Mesendoderm (in vitro differentiated cells): ENCODE measurements around the gene CISD3. TPM values are rescaled to one million over a fixed set of nuclear protein-coding genes. Genes with fewer than 3 reads are reported as not detected.
A peak's percentile ranks its signal among the peaks of the same experiment; 100 is the strongest.

Experiments
- DNase-seq: peaks from one replicate; pipeline ENCODE4 v3.0.0; 2013
- H2AK5ac ChIP-seq: 2 replicates; pipeline ENCODE4 v1.6.1; 2013; ENCODE audit warnings: low read length, inconsistent platforms
- H2BK120ac ChIP-seq: 2 replicates; pipeline ENCODE4 v1.6.1; 2013; ENCODE audit warnings: low read depth, mild to moderate bottlenecking, low read length, moderate library complexity, mixed read lengths
- H2BK15ac ChIP-seq: replicated peaks from 2 replicates; pipeline ENCODE4 v1.6.1; 2013; ENCODE audit warnings: low read depth, mild to moderate bottlenecking, moderate library complexity
- H2BK5ac ChIP-seq: 2 replicates; pipeline ENCODE4 v1.6.1; 2013; ENCODE audit warnings: low read length, inconsistent platforms
- H3K18ac ChIP-seq: 2 replicates; pipeline ENCODE4 v1.6.1; 2013; ENCODE audit warnings: mild to moderate bottlenecking, low read length, mixed read lengths
- H3K23ac ChIP-seq: one replicate; pipeline ENCODE4 v1.6.1; 2013; ENCODE audit warnings: low read length
- H3K27ac ChIP-seq: 2 replicates; pipeline ENCODE4 v1.5.1; 2013; ENCODE audit warnings: low read depth, mild to moderate bottlenecking, inconsistent platforms, low read length, moderate library complexity
- H3K27me3 ChIP-seq: 2 replicates; pipeline ENCODE4 v1.6.1; 2013; ENCODE audit warnings: low read length, control low read depth, mild to moderate bottlenecking, inconsistent platforms; ENCODE audit not compliant: insufficient read depth, poor library complexity
- H3K36me3 ChIP-seq: 2 replicates; pipeline ENCODE4 v1.6.1; 2013; ENCODE audit warnings: low read length, inconsistent platforms; ENCODE audit not compliant: control insufficient read depth, insufficient read depth
- H3K4ac ChIP-seq: one replicate; pipeline ENCODE4 v1.6.1; 2013; ENCODE audit warnings: low read depth, mild to moderate bottlenecking, low read length, moderate library complexity
- H3K4me1 ChIP-seq: 2 replicates; pipeline ENCODE4 v1.6.1; 2013; ENCODE audit warnings: low read depth, low read length, inconsistent platforms; ENCODE audit not compliant: control insufficient read depth
- H3K4me2 ChIP-seq: 2 replicates; pipeline ENCODE4 v1.6.1; 2013; ENCODE audit warnings: low read length
- H3K4me3 ChIP-seq: 2 replicates; pipeline ENCODE4 v1.5.1; 2013; ENCODE audit warnings: mild to moderate bottlenecking, low read length
- H3K56ac ChIP-seq: one replicate; pipeline ENCODE4 v1.6.1; 2013; ENCODE audit warnings: low read length
- H3K79me1 ChIP-seq: 2 replicates; pipeline ENCODE4 v1.6.1; 2013; ENCODE audit warnings: low read length, inconsistent platforms
- H3K79me2 ChIP-seq: 2 replicates; pipeline ENCODE4 v1.6.1; 2013; ENCODE audit warnings: mild to moderate bottlenecking, low read length; ENCODE audit not compliant: control insufficient read depth, insufficient read depth
- H3K9ac ChIP-seq: 2 replicates; pipeline ENCODE4 v1.6.1; 2013; ENCODE audit warnings: low read length, inconsistent platforms
- H4K5ac ChIP-seq: one replicate; pipeline ENCODE4 v1.6.1; 2013; ENCODE audit warnings: low read length
- H4K8ac ChIP-seq: one replicate; pipeline ENCODE4 v1.6.1; 2013; ENCODE audit warnings: low read depth, mild to moderate bottlenecking, control low read depth, low read length, moderate library complexity
- WGBS: extraction: QIAGEN DNeasy Blood & Tissue Kit; methylation state at CpG from one replicate; pipeline ENCODE4 v1.1.7; 2013; ENCODE audit warnings: low lambda C conversion rate, missing lambda C conversion rate; ENCODE audit not compliant: insufficient coverage; ENCODE audit errors: extremely low coverage; 5-methylcytosine and 5-hydroxymethylcytosine counted together
- small RNA-seq: library from polyadenylated mRNA; stranded (forward); fragments of <200 nt; extraction: miRNeasy Mini kit (QIAGEN cat#:217004); gene quantifications from one replicate; pipeline ENCODE3, GENCODE V24; 2013; ENCODE audit not compliant: insufficient read depth

Gene CISD3

GRCh38 chr17:38783227-38783626 is 53.1 kb downstream of the CISD3 start:
- H3K23ac ChIP-seq, result no peak overlapping the region
- H2BK15ac ChIP-seq, result no peak overlapping the region
- H2BK5ac ChIP-seq, result no peak overlapping the region
- H2BK120ac ChIP-seq, result no peak overlapping the region
- H3K18ac ChIP-seq, result no peak overlapping the region
- no peak overlapping the region for H3K4me2 ChIP-seq
- H3K27ac ChIP-seq, result no peak overlapping the region
- peaks cover 9% of the 10 kb centered on the region for H3K79me1 ChIP-seq
- no peak overlapping the region for H4K8ac ChIP-seq
- DNase-seq, result no peak
- H3K36me3 ChIP-seq, result peaks cover 31% of the 10 kb centered on the region
- H3K4ac ChIP-seq, result no peak overlapping the region
- H3K4me3 ChIP-seq, result no peak overlapping the region
- H3K27me3 ChIP-seq, result no peaks in the 10 kb centered on the region
- no CpG with 5 or more reads among the region's 3 CpGs for WGBS
- no peak overlapping the region for H3K56ac ChIP-seq
- H3K9ac ChIP-seq, result no peak overlapping the region
- H2AK5ac ChIP-seq, result no peak overlapping the region
- H3K4me1 ChIP-seq, result no peaks in the 10 kb centered on the region
- no peaks in the 10 kb centered on the region for H3K79me2 ChIP-seq
- no peak overlapping the region for H4K5ac ChIP-seq

Small RNAs within 50 kb of the gene (small RNA-seq; reads per million reads assigned to genes)
- gene MIR4726 (0.90 reads per million), gene MIR4734 (not detected), gene RNA5SP440 (379 reads per million, percentile 98 among the genes with 10 or more reads in this experiment), gene RNU6-866P (not detected)
